ENCODE data around the gene RAB7B.
A peak's percentile ranks its signal among the peaks of the same experiment; 100 is the strongest.

The RAB7B gene

GRCh38 chr1:206005778-206006180 is 2.6 kb upstream of the RAB7B start:
- DNase-seq = peak; percentile 35 to 58 (median 52)
- CTCF ChIA-PET = interaction anchor here (1.1 kb wide), 1 partner anchor 102 kb away, joined by 3 read pairs; no protein-coding TSS in a partner anchor
- WGBS (ENCODE audit: insufficient coverage) = 39% methylated on average over 8 of the region's 8 CpGs

GRCh38 chr1:206005234-206005633 is 2.0 kb upstream of the RAB7B start:
- Histone ChIP-seq H3K9me3 (ENCODE audit: control extremely low read depth in 1 of 5, control insufficient read depth in 4 of 5, insufficient read depth in 2 of 5, low read depth in 1 of 5, low read length in 4 of 5) (no peaks in the 10 kb centered on the region), H3K4me3 (ENCODE audit: control insufficient read depth in 1 of 7, extremely low read depth in 1 of 7, insufficient read depth in 4 of 7, low read depth in 2 of 7, low read length in 6 of 7) (no peak overlapping the region), H3K27ac (ENCODE audit: insufficient read depth in 1 of 2, low read depth in 1 of 2, low read length in 2 of 2, poor library complexity in 1 of 2, severe bottlenecking in 2 of 2) (no peak overlapping the region), H3K4me1 (ENCODE audit: control extremely low read depth in 1 of 4, control insufficient read depth in 4 of 4, insufficient read depth in 4 of 4, low read length in 3 of 4) (peaks cover 7 to 71% (median 45%) of the 10 kb centered on the region in 4 experiments), H3K36me3 (ENCODE audit: control insufficient read depth in 4 of 4, insufficient read depth in 4 of 4, low read length in 3 of 4) (peaks cover 0 to 4% (median 0%) of the 10 kb centered on the region in 4 experiments), H3K27me3 (replicated peaks in 2 of 5; ENCODE audit: control insufficient read depth in 4 of 5, insufficient read depth in 5 of 5, low read length in 4 of 5) (no peaks in the 10 kb centered on the region)
- no peak for DNase-seq
- 100% methylated on average over 1 of the region's 7 CpGs for WGBS (ENCODE audit: insufficient coverage)
- POLR2A ChIA-PET = no interaction called here
- CTCF ChIA-PET = no interaction called here

More at GRCh38 chr1:206005778-206006180, 2.6 kb upstream of the RAB7B start:
- no peaks in the 10 kb centered on the region for H3K27me3 ChIP-seq (replicated peaks in 2 of 5; ENCODE audit: control insufficient read depth in 4 of 5, insufficient read depth in 5 of 5, low read length in 4 of 5)
- POLR2A ChIA-PET = interaction anchor here (0.8 kb wide), 1 partner anchor 25 kb away, joined by 3 read pairs; no protein-coding TSS in a partner anchor
- H3K4me3 ChIP-seq (ENCODE audit: control insufficient read depth in 1 of 7, extremely low read depth in 1 of 7, insufficient read depth in 4 of 7, low read depth in 2 of 7, low read length in 6 of 7) = no peak overlapping the region
- peaks cover 7 to 71% (median 43%) of the 10 kb centered on the region in 4 experiments for H3K4me1 ChIP-seq (ENCODE audit: control extremely low read depth in 1 of 4, control insufficient read depth in 4 of 4, insufficient read depth in 4 of 4, low read length in 3 of 4)
- no peak overlapping the region for H3K27ac ChIP-seq (ENCODE audit: insufficient read depth in 1 of 2, low read depth in 1 of 2, low read length in 2 of 2, poor library complexity in 1 of 2, severe bottlenecking in 2 of 2)
- H3K36me3 ChIP-seq (ENCODE audit: control insufficient read depth in 4 of 4, insufficient read depth in 4 of 4, low read length in 3 of 4) = no peaks in the 10 kb centered on the region
- no peaks in the 10 kb centered on the region for H3K9me3 ChIP-seq (ENCODE audit: control extremely low read depth in 1 of 5, control insufficient read depth in 4 of 5, insufficient read depth in 2 of 5, low read depth in 1 of 5, low read length in 4 of 5)

GRCh38 chr1:206004826-206005225 is 1.6 kb upstream of the RAB7B start:
- Histone ChIP-seq H3K36me3 (ENCODE audit: control insufficient read depth in 4 of 4, insufficient read depth in 4 of 4, low read length in 3 of 4) (peaks cover 0 to 8% (median 0%) of the 10 kb centered on the region in 4 experiments), H3K9me3 (ENCODE audit: control extremely low read depth in 1 of 5, control insufficient read depth in 4 of 5, insufficient read depth in 2 of 5, low read depth in 1 of 5, low read length in 4 of 5) (no peaks in the 10 kb centered on the region), H3K27me3 (replicated peaks in 2 of 5; ENCODE audit: control insufficient read depth in 4 of 5, insufficient read depth in 5 of 5, low read length in 4 of 5) (no peaks in the 10 kb centered on the region), H3K4me3 (ENCODE audit: control insufficient read depth in 1 of 7, extremely low read depth in 1 of 7, insufficient read depth in 4 of 7, low read depth in 2 of 7, low read length in 6 of 7) (no peak overlapping the region), H3K4me1 (ENCODE audit: control extremely low read depth in 1 of 4, control insufficient read depth in 4 of 4, insufficient read depth in 4 of 4, low read length in 3 of 4) (peaks cover 7 to 67% (median 45%) of the 10 kb centered on the region in 4 experiments), H3K27ac (ENCODE audit: insufficient read depth in 1 of 2, low read depth in 1 of 2, low read length in 2 of 2, poor library complexity in 1 of 2, severe bottlenecking in 2 of 2) (no peak overlapping the region)
- WGBS (ENCODE audit: insufficient coverage) = 85% methylated on average over 9 of the region's 12 CpGs
- ChIA-PET POLR2A (no interaction called here), CTCF (no interaction called here)
- DNase-seq = peak in 2 of 3 donors; percentile 46 to 58

GRCh38 chr1:206003854-206004800 is 932 bp upstream of the RAB7B start:
- Histone ChIP-seq H3K27me3 (replicated peaks in 2 of 5; ENCODE audit: control insufficient read depth in 4 of 5, insufficient read depth in 5 of 5, low read length in 4 of 5) (no peaks in the 10 kb centered on the region), H3K4me3 (ENCODE audit: control insufficient read depth in 1 of 7, extremely low read depth in 1 of 7, insufficient read depth in 4 of 7, low read depth in 2 of 7, low read length in 6 of 7) (peak overlapping the region in 1 of 7 experiments; percentile 60), H3K9me3 (ENCODE audit: control extremely low read depth in 1 of 5, control insufficient read depth in 4 of 5, insufficient read depth in 2 of 5, low read depth in 1 of 5, low read length in 4 of 5) (no peaks in the 10 kb centered on the region), H3K36me3 (ENCODE audit: control insufficient read depth in 4 of 4, insufficient read depth in 4 of 4, low read length in 3 of 4) (peaks cover 0 to 8% (median 0%) of the 10 kb centered on the region in 4 experiments), H3K4me1 (ENCODE audit: control extremely low read depth in 1 of 4, control insufficient read depth in 4 of 4, insufficient read depth in 4 of 4, low read length in 3 of 4) (peaks cover 7 to 67% (median 45%) of the 10 kb centered on the region in 4 experiments), H3K27ac (ENCODE audit: insufficient read depth in 1 of 2, low read depth in 1 of 2, low read length in 2 of 2, poor library complexity in 1 of 2, severe bottlenecking in 2 of 2) (peak overlapping the region in 1 of 2 experiments; percentile 4)
- ChIA-PET POLR2A (no interaction called here), CTCF (interaction anchor here (1.5 to 1.6 kb wide), 2 partner anchors 20 to 26 kb away, joined by 4 to 5 read pairs; no protein-coding TSS in a partner anchor)
- WGBS (ENCODE audit: insufficient coverage) = 94% methylated on average over 4 of the region's 7 CpGs
- DNase-seq = peak in 1 of 3 donors; percentile 49

GRCh38 chr1:206002160-206002559 is 1.0 kb downstream of the RAB7B start:
- WGBS (ENCODE audit: insufficient coverage) = 100% methylated on average over 1 of the region's 3 CpGs
- Histone ChIP-seq H3K27me3 (replicated peaks in 2 of 5; ENCODE audit: control insufficient read depth in 4 of 5, insufficient read depth in 5 of 5, low read length in 4 of 5) (no peaks in the 10 kb centered on the region), H3K9me3 (ENCODE audit: control extremely low read depth in 1 of 5, control insufficient read depth in 4 of 5, insufficient read depth in 2 of 5, low read depth in 1 of 5, low read length in 4 of 5) (peaks cover 0 to 1% (median 0%) of the 10 kb centered on the region in 5 experiments), H3K4me3 (ENCODE audit: control insufficient read depth in 1 of 7, extremely low read depth in 1 of 7, insufficient read depth in 4 of 7, low read depth in 2 of 7, low read length in 6 of 7) (peak overlapping the region in 1 of 7 experiments; percentile 60), H3K27ac (ENCODE audit: insufficient read depth in 1 of 2, low read depth in 1 of 2, low read length in 2 of 2, poor library complexity in 1 of 2, severe bottlenecking in 2 of 2) (no peak overlapping the region), H3K4me1 (ENCODE audit: control extremely low read depth in 1 of 4, control insufficient read depth in 4 of 4, insufficient read depth in 4 of 4, low read length in 3 of 4) (peaks cover 7 to 65% (median 45%) of the 10 kb centered on the region in 4 experiments), H3K36me3 (ENCODE audit: control insufficient read depth in 4 of 4, insufficient read depth in 4 of 4, low read length in 3 of 4) (peaks cover 0 to 19% (median 0%) of the 10 kb centered on the region in 4 experiments)
- ChIA-PET POLR2A (no interaction called here), CTCF (interaction anchor here (0.9 to 11.4 kb wide), 5 partner anchors 18 to 104 kb away, joined by 3 to 95 read pairs (median 5); no protein-coding TSS in a partner anchor)
- no peak for DNase-seq

- WGBS (ENCODE audit: insufficient coverage) = 17% methylated on average over 2 of the region's 3 CpGs
- peaks cover 0 to 20% (median 0%) of the 10 kb centered on the region in 4 experiments for H3K36me3 ChIP-seq (ENCODE audit: control insufficient read depth in 4 of 4, insufficient read depth in 4 of 4, low read length in 3 of 4)
- peaks cover 6 to 59% (median 43%) of the 10 kb centered on the region in 4 experiments for H3K4me1 ChIP-seq (ENCODE audit: control extremely low read depth in 1 of 4, control insufficient read depth in 4 of 4, insufficient read depth in 4 of 4, low read length in 3 of 4)
- ChIA-PET POLR2A (no interaction called here), CTCF (interaction anchor here (0.9 to 11.4 kb wide), 4 partner anchors 10 to 104 kb away, joined by 3 to 95 read pairs (median 4); no protein-coding TSS in a partner anchor)
- H3K27ac ChIP-seq (ENCODE audit: insufficient read depth in 1 of 2, low read depth in 1 of 2, low read length in 2 of 2, poor library complexity in 1 of 2, severe bottlenecking in 2 of 2) = no peak overlapping the region
- peak; percentile 40 to 71 (median 71) for DNase-seq
- peaks cover 0 to 7% (median 0%) of the 10 kb centered on the region in 5 experiments for H3K9me3 ChIP-seq (ENCODE audit: control extremely low read depth in 1 of 5, control insufficient read depth in 4 of 5, insufficient read depth in 2 of 5, low read depth in 1 of 5, low read length in 4 of 5)
- no peaks in the 10 kb centered on the region for H3K27me3 ChIP-seq (replicated peaks in 2 of 5; ENCODE audit: control insufficient read depth in 4 of 5, insufficient read depth in 5 of 5, low read length in 4 of 5)
- H3K4me3 ChIP-seq (ENCODE audit: control insufficient read depth in 1 of 7, extremely low read depth in 1 of 7, insufficient read depth in 4 of 7, low read depth in 2 of 7, low read length in 6 of 7) = peak overlapping the region in 1 of 7 experiments; percentile 60
These were observed 1.7 kb downstream of the RAB7B start for GRCh38 chr1:206001476-206001888.

Measured in common myeloid progenitor, CD34-positive (primary cell).